Sigmoid colon (tissue), 7 donors: ENCODE measurements around the gene N4BP2L1. TPM values are rescaled to one million over a fixed set of nuclear protein-coding genes. Genes with fewer than 3 reads are reported as not detected.
A peak's percentile ranks its signal among the peaks of the same experiment; 100 is the strongest.

ENCODE experiments used
- DNase-seq: peaks from one replicate; pipeline ENCODE4 v3.0.0-alpha.2; 2019
- H3K27ac ChIP-seq, 4 donors: fragments of 200-600 bp; sonication (generic); one replicate each; pipeline ENCODE4 v1.5.1; 2016 to 2019; ENCODE audit warnings: mild to moderate bottlenecking in 1 of 4
- H3K27me3 ChIP-seq, 3 donors: fragments of 200-600 bp; sonication (generic); one replicate each; pipeline ENCODE4 v1.5.1; 2019; ENCODE audit warnings: mild to moderate bottlenecking in 1 of 3
- H3K36me3 ChIP-seq, 4 donors: fragments of 200-600 bp; sonication (generic); one replicate each; pipeline ENCODE4 v1.5.1; 2016 to 2019
- H3K4me1 ChIP-seq, 4 donors: fragments of 200-600 bp; sonication (generic); one replicate each; pipeline ENCODE4 v1.5.1; 2017 to 2019
- H3K4me3 ChIP-seq, 4 donors: fragments of 200-600 bp; sonication (generic); one replicate each; pipeline ENCODE4 v1.5.1; 2017 to 2019; ENCODE audit warnings: mild to moderate bottlenecking in 2 of 4, moderate library complexity in 1 of 4
- H3K9me3 ChIP-seq, 4 donors: fragments of 200-600 bp in 3 of 4; sonication (generic) in 3 of 4; one replicate each; pipeline versions ENCODE4 v1.5.1 to v1.6.1; 2013 to 2019
- CTCF ChIP-seq, 4 experiments: fragments of 450-650 bp in 3 of 4; fragments of 200-600 bp in 1 of 4; IDR thresholded peaks; one replicate each; pipeline ENCODE4 v1.5.1; 2016 to 2019; ENCODE audit warnings: antibody characterized with exemption in 4 of 4, mild to moderate bottlenecking in 3 of 4, moderate library complexity in 2 of 4
- EP300 ChIP-seq, 4 donors: sonication (generic); formaldehyde crosslinking; IDR thresholded peaks; one replicate each; pipeline ENCODE4 v1.6.1; 2017; ENCODE audit warnings: antibody characterized with exemption in 4 of 4
- POLR2A ChIP-seq, 2 donors: fragments of 450-650 bp; IDR thresholded peaks; one replicate each; pipeline ENCODE4 v1.6.1; 2016; ENCODE audit warnings: antibody characterized with exemption in 2 of 2, mild to moderate bottlenecking in 2 of 2, moderate library complexity in 2 of 2
- POLR2AphosphoS5 ChIP-seq, 4 donors: sonication (generic); formaldehyde crosslinking; IDR thresholded peaks; one replicate each; pipeline ENCODE4 v1.6.1; 2017; ENCODE audit warnings: antibody characterized with exemption in 4 of 4
- WGBS, 2 donors: extraction: QIAGEN DNeasy Blood & Tissue Kit; methylation state at CpG; one replicate each; pipeline ENCODE4 v1.1.7; 2013; 5-methylcytosine and 5-hydroxymethylcytosine counted together
- intact Hi-C: fragments of 100-400 bp; cut with DNase I; formaldehyde crosslinking; loops from one replicate; pipeline ENCODE4 v1.15.1; 2023
- polyA plus RNA-seq, 3 donors: library from polyadenylated mRNA; stranded (reverse); fragments of 200-250 nt; gene quantifications; one replicate each; pipeline ENCODE4 v1.2.3, GENCODE V29; 2013
- total RNA-seq, 4 donors: library from RNA; depleted of rRNA; stranded (reverse); fragments of >200 nt; gene quantifications; one replicate each; pipeline ENCODE4 v1.1.0, GENCODE V29; 2016
- donor health status: healthy with polysubstance abuse.
- donor health status: Bipolar disorder and iron deficiency.
- donor health status: healthy.

N4BP2L1 gene
- total and polyA plus RNA-seq, 7 donors: 7.8 to 34.9 (median 17.7) TPM

GRCh38 chr13:32430018-32430747 lies 2.3 kb upstream of the N4BP2L1 start:
- H3K27ac ChIP-seq: peak overlapping the region in 3 of 4 donors; percentile 0 to 47 (median 16)
- no peaks in the 10 kb centered on the region for H3K9me3 ChIP-seq
- H3K27me3 ChIP-seq: no peaks in the 10 kb centered on the region
- H3K4me3 ChIP-seq: no peak overlapping the region
- peaks cover 0 to 39% (median 25%) of the 10 kb centered on the region in 4 donors for H3K4me1 ChIP-seq
- DNase-seq: no peak
- intact Hi-C loops: no loop called here
- TF ChIP-seq POLR2AphosphoS5 (IDR thresholded peaks at IDR 0.05) (peak in 2 of 4 donors; percentile 31 to 40), EP300 (IDR thresholded peaks at IDR 0.05) (no peak)
- 52 to 73% methylated on average over 6 of the region's 6 CpGs for WGBS, 2 donors
- peaks cover 0 to under 1% (median 0%) of the 10 kb centered on the region in 4 donors for H3K36me3 ChIP-seq

- Histone ChIP-seq H3K4me1 (peaks cover 0 to 41% (median 26%) of the 10 kb centered on the region in 4 donors), H3K27ac (peak overlapping the region in 2 of 4 donors; percentile 84 to 88), H3K4me3 (no peak overlapping the region), H3K36me3 (no peaks in the 10 kb centered on the region), H3K27me3 (no peaks in the 10 kb centered on the region), H3K9me3 (no peaks in the 10 kb centered on the region)
- DNase-seq: no peak
- TF ChIP-seq EP300 (IDR thresholded peaks at IDR 0.05) (no peak), POLR2A (IDR thresholded peaks at IDR 0.05) (no peak), POLR2AphosphoS5 (IDR thresholded peaks at IDR 0.05) (no peak), CTCF (IDR thresholded peaks at IDR 0.05) (no peak)
- WGBS, 2 donors: 96 to 98% methylated on average over 6 of the region's 6 CpGs
- intact Hi-C loops: loop anchor here (5.0 kb wide), 2 partner anchors 112 to 397 kb away; partner anchors contain the start of genes BRCA2, FRY and ZAR1L
These were observed 1.5 kb upstream of the N4BP2L1 start for GRCh38 chr13:32429433-32429909.

DNA sequence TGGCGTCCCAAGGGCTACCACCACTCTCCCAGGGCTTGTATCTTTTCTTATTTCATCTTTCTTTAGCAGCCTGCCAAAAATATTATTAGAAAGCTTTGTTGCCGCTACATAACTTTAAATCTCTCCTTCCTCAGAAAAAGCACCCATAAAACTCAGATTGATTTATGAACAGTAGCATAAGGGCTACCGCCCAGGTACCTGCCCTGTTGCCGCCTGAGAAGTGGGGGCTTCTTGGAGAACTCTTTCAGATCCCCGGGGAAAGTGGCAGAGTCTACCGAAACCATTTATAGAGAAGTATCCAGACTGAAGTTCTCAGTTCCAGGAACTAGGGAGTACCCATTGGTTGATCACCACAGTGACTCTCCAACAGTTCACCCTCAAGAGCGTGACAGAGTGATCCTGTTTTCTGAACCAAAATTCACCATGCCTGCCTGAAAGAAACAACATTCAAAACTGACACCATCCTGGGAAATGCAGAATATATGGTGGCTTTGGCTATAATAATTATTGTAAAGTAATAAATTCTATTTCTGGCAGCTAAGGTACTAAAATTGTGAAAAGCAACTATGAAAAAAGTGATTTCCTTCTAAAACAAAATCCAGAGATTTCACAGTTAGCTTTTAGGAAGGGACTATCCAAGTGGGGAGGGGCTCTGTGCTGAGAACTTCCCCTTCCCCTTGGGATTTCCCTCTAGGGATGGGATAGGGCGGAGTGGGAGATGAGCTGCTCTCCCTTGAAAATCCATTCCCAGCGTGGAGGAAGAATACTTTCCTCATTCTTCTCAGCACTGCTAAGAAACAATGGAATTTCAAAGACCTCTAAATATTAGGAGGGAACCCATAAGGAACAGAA lies 877 bp upstream of the N4BP2L1 start:
- intact Hi-C loops: loop anchor here (5.0 kb wide), 2 partner anchors 112 to 397 kb away; partner anchors contain the start of genes BRCA2, FRY and ZAR1L
- H3K9me3 ChIP-seq: no peaks in the 10 kb centered on the region
- DNase-seq: no peak
- TF ChIP-seq CTCF (IDR thresholded peaks at IDR 0.05) (no peak), POLR2A (IDR thresholded peaks at IDR 0.05) (no peak), POLR2AphosphoS5 (IDR thresholded peaks at IDR 0.05) (no peak)
- no peaks in the 10 kb centered on the region for H3K36me3 ChIP-seq
- H3K27me3 ChIP-seq: no peaks in the 10 kb centered on the region
- peak overlapping the region; percentile 84 to 89 (median 88) for H3K27ac ChIP-seq
- 39 to 40% methylated on average over 9 of the region's 9 CpGs for WGBS, 2 donors
- H3K4me3 ChIP-seq: peak overlapping the region; percentile 80 to 94 (median 90)
- H3K4me1 ChIP-seq: peaks cover 0 to 41% (median 26%) of the 10 kb centered on the region in 4 donors

DNA sequence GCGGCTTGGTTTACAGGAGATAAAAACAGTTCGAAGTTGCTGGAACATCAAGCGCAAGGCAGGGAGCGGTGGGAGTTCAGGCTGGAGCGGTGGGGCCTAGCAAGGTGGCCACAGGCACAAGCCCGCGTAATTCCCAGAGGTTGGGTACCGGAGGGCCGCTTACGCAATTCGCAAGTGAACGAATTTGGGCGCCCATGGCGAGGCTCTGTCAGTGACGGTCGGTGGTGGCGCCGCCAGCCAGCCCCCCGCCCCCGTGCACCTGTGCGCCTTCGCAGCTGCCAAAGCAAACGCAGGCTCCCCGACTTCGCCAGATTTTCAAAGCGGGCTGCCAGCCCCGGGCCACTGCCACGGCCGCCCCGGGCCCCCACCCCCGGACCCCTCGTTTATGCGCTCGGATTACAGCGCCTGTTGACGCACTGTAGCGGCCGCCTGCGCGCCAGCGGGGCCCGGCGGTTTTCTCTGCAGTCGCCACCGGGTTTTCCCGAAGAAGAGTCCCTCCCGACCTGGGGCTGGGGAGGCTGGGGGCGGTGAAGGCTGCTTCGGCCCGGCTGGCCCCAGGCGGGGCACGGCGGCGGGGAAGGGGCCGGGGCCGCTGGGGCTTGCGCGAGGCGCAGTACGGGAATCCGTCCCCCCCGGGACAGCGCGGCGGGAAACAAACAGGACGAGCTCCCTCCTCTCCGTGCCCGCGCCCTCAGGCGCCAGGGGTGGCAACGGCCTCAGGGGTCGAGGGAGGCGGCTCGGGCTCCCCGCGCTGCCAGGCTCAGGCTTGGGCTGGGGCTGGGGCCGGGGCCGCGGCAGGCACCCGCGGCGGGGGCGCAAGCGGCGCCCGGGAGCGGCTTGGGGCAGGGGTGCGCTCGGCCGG lies 709 bp downstream of the N4BP2L1 start:
- WGBS, 2 donors: 0 to 1% methylated on average over 90 of the region's 90 CpGs
- no peaks in the 10 kb centered on the region for H3K27me3 ChIP-seq
- peak in 3 of 4 donors; percentile 5 to 27 (median 22) for TF ChIP-seq POLR2AphosphoS5 (IDR thresholded peaks at IDR 0.05)
- no peak for TF ChIP-seq POLR2A (IDR thresholded peaks at IDR 0.05)
- peak overlapping the region; percentile 84 to 89 (median 88) for H3K27ac ChIP-seq
- no peaks in the 10 kb centered on the region for H3K9me3 ChIP-seq
- H3K4me3 ChIP-seq: peak overlapping the region; percentile 80 to 94 (median 90)
- H3K4me1 ChIP-seq: peaks cover 0 to 41% (median 29%) of the 10 kb centered on the region in 4 donors
- intact Hi-C loops: loop anchor here (2.0 to 5.0 kb wide), 3 partner anchors 110 to 395 kb away; partner anchors contain the start of genes BRCA2, FRY, N4BP2L2 and ZAR1L
- peak; percentile 83 for DNase-seq
- no peaks in the 10 kb centered on the region for H3K36me3 ChIP-seq
